C4-2B (cell line): ENCODE data around the gene RASSF7.

Experiments
- ZFX ChIP-seq: fragments of 450-650 bp; IDR thresholded peaks from 2 replicates; pipeline ENCODE4 v1.6.1; 2017
- TF ChIP-seq, protein P1 (sequence below): fragments of 450-650 bp; conservative IDR thresholded peaks from 2 replicates; pipeline ENCODE4 v1.5.1; 2017; ENCODE audit warnings: mild to moderate bottlenecking

DNA sequence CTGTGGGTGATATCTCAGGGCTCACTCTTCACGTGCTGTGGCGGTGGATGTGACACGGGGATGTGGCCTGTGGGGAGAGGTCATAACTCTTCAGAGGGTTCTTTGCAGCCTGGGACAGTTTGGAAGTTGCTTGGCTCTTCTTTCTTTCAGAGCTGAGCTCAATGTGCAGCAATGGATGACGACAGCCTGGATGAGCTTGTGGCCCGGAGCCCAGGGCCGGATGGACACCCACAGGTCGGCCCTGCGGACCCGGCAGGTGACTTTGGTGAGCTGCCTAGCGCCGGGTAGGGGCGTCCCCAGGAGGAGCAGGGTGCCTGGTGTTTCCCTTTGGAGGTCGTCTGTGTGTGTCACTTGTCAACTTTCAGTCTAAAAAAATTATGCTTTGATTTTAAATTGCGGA lies 20.6 kb downstream of the RASSF7 start:
- TF ChIP-seq, protein P1, sequence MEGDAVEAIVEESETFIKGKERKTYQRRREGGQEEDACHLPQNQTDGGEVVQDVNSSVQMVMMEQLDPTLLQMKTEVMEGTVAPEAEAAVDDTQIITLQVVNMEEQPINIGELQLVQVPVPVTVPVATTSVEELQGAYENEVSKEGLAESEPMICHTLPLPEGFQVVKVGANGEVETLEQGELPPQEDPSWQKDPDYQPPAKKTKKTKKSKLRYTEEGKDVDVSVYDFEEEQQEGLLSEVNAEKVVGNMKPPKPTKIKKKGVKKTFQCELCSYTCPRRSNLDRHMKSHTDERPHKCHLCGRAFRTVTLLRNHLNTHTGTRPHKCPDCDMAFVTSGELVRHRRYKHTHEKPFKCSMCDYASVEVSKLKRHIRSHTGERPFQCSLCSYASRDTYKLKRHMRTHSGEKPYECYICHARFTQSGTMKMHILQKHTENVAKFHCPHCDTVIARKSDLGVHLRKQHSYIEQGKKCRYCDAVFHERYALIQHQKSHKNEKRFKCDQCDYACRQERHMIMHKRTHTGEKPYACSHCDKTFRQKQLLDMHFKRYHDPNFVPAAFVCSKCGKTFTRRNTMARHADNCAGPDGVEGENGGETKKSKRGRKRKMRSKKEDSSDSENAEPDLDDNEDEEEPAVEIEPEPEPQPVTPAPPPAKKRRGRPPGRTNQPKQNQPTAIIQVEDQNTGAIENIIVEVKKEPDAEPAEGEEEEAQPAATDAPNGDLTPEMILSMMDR = no peak
- no peak for TF ChIP-seq ZFX
